Measurements from ENCODE around the gene BRD1. TPM values are rescaled to one million over a fixed set of nuclear protein-coding genes. Genes with fewer than 3 reads are reported as not detected.
A peak's percentile ranks its signal among the peaks of the same experiment; 100 is the strongest.
"Not testable (repeated sequence)": the region's sequence is repeated elsewhere in the genome, so short reads cannot be mapped to it uniquely, and the experiment has no call there.

The BRD1 gene
- total and polyA plus RNA-seq, 7 donors: 7.9 to 22.9 (median 16.9) TPM

DNA sequence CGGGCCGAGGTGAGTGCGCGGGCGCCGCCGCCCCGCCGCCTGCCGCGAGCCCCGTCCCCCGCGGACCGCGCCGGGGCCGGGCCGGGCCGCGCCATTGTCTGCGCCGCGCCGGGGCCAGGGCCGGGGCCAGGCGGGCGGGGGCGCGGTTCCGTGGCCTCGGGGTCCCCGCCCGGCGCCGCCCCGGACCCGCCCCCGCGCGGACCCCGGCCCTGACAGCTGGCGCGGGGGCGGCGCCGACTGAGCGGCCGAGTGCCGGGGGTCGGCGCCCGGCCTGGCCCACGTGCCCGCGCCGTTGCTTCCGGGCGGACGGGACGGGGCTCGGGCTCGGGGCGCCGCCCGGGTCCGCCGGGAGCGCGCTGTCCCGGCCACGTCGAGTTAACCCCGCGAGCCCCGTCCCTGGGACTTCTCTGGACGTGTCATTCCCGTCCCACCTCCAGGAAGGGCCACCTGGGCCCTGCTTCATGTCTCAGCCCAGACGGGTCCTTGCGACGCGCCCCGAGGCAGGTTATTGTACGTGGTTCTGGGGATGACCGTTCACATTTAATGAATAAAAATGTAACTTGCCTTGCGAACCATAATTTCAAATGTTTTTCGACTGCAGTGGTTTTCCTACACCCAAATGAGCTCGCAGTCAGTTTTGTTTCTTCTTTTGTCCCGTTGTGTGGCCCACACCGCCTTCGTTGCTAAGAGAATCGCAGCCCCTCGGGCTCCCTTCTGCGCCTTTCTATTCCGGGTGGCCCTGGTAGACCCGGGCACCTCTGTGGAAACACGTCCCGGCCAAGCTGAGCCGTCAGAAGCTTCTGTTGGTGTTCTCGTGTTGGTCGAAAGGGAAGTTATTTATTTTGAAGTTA is 26.5 kb upstream of the BRD1 start:
- intact Hi-C loops (cut with DNase I): loop anchor here (2.0 to 10.0 kb wide), 2 partner anchors 61 to 65 kb away; partner anchors contain the start of genes ALG12 (in 2 of the 2) and CRELD2 (in 2 of the 2)

DNA sequence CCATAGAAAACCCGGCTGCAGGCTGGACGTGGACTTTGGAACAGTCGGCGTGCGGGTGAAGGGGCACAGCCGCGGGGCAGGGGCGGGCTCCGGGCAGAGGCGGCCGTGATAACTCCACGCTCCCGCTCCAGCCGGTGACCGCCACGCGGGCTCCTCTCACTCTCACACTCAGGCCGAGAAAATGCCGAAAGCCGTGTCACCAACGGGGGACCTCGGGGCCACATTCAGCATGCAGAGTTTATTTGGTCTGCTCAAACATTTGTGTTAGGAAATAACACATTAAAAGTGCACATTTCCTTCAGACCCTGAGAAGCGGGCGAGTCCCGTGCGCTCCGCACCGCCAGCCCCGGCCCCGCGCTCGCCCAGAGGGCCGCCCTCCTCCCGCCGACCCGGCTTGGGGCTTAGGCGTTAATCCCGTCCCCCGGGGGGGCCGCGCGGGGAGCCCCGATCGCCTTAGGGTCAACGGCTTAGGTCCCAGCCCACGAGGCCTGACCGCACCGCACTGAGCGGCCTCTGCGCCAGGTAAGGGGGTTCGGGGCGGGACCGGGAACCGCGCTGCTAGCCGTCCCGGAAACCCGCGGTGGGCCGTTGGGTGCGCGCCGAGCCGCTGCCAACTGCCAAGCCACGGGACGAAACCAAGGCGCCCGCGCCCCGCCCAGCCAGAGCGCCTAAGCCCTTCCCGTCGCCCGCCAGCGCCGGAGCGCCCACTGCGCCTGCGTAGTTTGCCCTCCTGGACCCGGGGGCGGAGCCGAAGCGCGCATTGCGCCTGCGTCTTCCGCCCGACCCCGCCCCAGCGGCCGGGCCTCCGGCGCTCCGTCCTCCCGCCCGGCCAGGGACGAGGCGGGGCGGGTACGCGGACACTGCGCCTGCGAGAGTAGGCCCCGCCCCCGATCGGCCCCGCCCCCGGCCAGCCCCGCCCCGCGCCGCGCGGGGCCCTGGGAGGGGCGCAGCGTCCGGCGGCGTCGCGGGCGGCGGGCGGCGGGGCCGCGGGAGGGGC is 25.5 kb upstream of the BRD1 start, which contains the start of gene ZBED4:
TSS of gene ZBED4 (plus strand) at position 947 of the 997 bp plus-strand sequence. CDS start 29,819 bp downstream, outside the sequence.
- Histone ChIP-seq H3K27ac (peak within 1 kb of the TSS; percentile 97), H3K36me3 (ENCODE audit: insufficient read depth in 1 of 2, low read depth in 1 of 2) (no peaks in the 10 kb centered on the region), H3K9me3 (no peaks in the 10 kb centered on the region), H3K4me1 (peaks cover 21% of the 10 kb centered on the region), H3K4me3 (peak within 1 kb of the TSS; percentile 94), H3K27me3 (ENCODE audit: insufficient read depth in 3 of 3, low read length in 2 of 3) (peaks cover 0 to 25% (median 17%) of the 10 kb centered on the region in 3 donors)
- DNase-seq (peak; percentile 98 to 99), ATAC-seq (peak; percentile 95 to 96 (median 96))
- TF ChIP-seq, protein P1, sequence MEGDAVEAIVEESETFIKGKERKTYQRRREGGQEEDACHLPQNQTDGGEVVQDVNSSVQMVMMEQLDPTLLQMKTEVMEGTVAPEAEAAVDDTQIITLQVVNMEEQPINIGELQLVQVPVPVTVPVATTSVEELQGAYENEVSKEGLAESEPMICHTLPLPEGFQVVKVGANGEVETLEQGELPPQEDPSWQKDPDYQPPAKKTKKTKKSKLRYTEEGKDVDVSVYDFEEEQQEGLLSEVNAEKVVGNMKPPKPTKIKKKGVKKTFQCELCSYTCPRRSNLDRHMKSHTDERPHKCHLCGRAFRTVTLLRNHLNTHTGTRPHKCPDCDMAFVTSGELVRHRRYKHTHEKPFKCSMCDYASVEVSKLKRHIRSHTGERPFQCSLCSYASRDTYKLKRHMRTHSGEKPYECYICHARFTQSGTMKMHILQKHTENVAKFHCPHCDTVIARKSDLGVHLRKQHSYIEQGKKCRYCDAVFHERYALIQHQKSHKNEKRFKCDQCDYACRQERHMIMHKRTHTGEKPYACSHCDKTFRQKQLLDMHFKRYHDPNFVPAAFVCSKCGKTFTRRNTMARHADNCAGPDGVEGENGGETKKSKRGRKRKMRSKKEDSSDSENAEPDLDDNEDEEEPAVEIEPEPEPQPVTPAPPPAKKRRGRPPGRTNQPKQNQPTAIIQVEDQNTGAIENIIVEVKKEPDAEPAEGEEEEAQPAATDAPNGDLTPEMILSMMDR (IDR thresholded peaks at IDR 0.05): no peak
- intact Hi-C loops (cut with DNase I): loop anchor here in 1 of 2 donors (10.0 kb wide), 1 partner anchor 62 kb away; the partner anchor contains the start of genes ALG12 and CRELD2
- whole genome bisulfite sequencing, 3 donors: 1% methylated on average over 81 to 124 of the region's 127 CpGs

More for the DNA sequence above, 26.5 kb upstream of the BRD1 start:
- peak overlapping the region; percentile 20 for H3K27ac ChIP-seq
- H3K4me3 ChIP-seq: peak overlapping the region; percentile 74
- TF ChIP-seq, protein P1 (IDR thresholded peaks at IDR 0.05): no peak
- 1 to 2% (median 1%) methylated on average over 42 to 101 of the region's 101 CpGs for WGBS, 3 donors
- no peaks in the 10 kb centered on the region for H3K36me3 ChIP-seq (ENCODE audit: insufficient read depth in 1 of 2, low read depth in 1 of 2)
- peak in 1 of 2 donors; percentile 61 for DNase-seq
- H3K27me3 ChIP-seq (ENCODE audit: insufficient read depth in 3 of 3, low read length in 2 of 3): peaks cover 0 to 15% (median 9%) of the 10 kb centered on the region in 3 donors
- H3K4me1 ChIP-seq: peaks cover 21% of the 10 kb centered on the region
- H3K9me3 ChIP-seq: no peaks in the 10 kb centered on the region
- no peak for ATAC-seq

DNA sequence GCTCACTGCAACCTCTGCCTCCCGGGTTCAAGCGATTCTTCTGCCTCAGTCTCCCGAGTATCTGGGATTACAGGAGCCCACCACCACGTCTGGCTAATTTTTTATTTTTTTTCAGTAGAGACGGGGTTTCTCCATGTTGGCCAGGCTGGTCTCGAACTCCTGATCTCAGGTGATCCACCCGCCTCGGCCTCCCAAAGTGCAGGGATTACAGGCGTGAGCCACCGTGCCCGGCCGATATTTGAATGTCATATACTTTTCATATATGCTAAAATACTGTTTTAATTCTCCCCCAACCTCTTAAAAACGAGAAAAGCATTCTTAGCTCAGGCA is 24.9 kb upstream of the BRD1 start:
- not testable (repeated sequence) for ATAC-seq; H3K36me3 ChIP-seq (ENCODE audit: insufficient read depth in 1 of 2, low read depth in 1 of 2); H3K9me3 ChIP-seq; DNase-seq
- peak overlapping the region; percentile 97 for H3K27ac ChIP-seq
- H3K4me1 ChIP-seq: peaks cover 21% of the 10 kb centered on the region
- 55 to 66% (median 62%) methylated on average over 13 of the region's 13 CpGs for WGBS, 3 donors
- peaks cover 0 to 32% (median 23%) of the 10 kb centered on the region in 3 donors for H3K27me3 ChIP-seq (ENCODE audit: insufficient read depth in 3 of 3, low read length in 2 of 3)
- intact Hi-C loops (cut with DNase I): loop anchor here in 1 of 2 donors (10.0 kb wide), 1 partner anchor 62 kb away; the partner anchor contains the start of genes ALG12 and CRELD2
- peak overlapping the region; percentile 94 for H3K4me3 ChIP-seq

DNA sequence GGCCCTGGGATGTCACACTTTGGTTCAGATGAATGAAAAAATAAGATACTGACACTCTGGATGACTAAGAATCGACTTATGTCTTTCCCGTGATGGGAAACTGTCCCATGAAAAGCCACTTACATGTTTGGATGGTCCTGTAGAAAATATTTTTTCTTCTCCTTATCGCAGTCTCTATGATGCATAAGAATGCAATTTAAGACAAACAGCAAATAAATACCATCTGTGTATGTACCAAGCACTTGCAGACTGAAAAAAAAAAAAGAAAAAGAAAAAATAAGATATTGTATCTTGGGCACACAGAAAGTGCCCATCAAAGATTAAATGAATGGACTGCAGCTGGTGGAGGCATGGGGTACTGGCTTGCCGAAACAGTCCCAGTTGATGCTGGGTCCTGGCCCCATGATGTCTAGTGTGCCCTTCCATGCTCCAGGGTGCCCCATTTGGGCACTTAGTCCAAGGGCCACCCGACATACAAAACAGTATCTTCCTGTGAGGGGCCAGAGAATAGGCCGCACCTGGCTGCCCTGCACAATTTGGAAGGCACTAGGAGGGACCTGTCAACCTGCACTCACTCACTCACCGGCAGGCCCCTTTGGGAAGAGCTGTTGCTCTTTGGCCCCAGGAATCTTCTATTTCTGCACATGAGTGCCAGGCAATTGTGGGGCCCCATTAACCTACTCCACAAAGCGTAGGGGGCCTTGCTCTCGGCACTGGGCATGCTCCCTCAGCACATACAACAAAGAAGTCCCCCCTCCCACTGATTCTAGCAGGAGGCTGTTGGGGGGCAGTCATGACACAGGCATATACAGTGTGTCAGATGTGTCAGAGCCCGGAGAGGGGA is 23.5 kb upstream of the BRD1 start:
- H3K4me1 ChIP-seq: peaks cover 21% of the 10 kb centered on the region
- DNase-seq: no peak
- intact Hi-C loops (cut with DNase I): loop anchor here in 1 of 2 donors (10.0 kb wide), 1 partner anchor 64 kb away; the partner anchor contains the start of genes ALG12 and CRELD2
- H3K27me3 ChIP-seq (ENCODE audit: insufficient read depth in 3 of 3, low read length in 2 of 3): peaks cover 0 to 34% (median 23%) of the 10 kb centered on the region in 3 donors
- no peak overlapping the region for H3K27ac ChIP-seq
- H3K9me3 ChIP-seq: no peaks in the 10 kb centered on the region
- TF ChIP-seq, protein P1 (IDR thresholded peaks at IDR 0.05): no peak
- WGBS, 3 donors: 83 to 87% (median 84%) methylated on average over 10 of the region's 10 CpGs
- no peaks in the 10 kb centered on the region for H3K36me3 ChIP-seq (ENCODE audit: insufficient read depth in 1 of 2, low read depth in 1 of 2)
- H3K4me3 ChIP-seq: no peak overlapping the region
- ATAC-seq: no peak
